CD4-positive, alpha-beta T cell (primary cell): Measurements from ENCODE around the gene FXR2. TPM values are rescaled to one million over a fixed set of nuclear protein-coding genes. Genes with fewer than 3 reads are reported as not detected.

Experiments
- ATAC-seq: fragments of 200-7000 bp; cut with Tn5 transposase; one replicate; pipeline ENCODE4 v1.10.0; 2022; ENCODE audit warnings: mild to moderate bottlenecking; ENCODE audit not compliant: poor library complexity
- CTCF ChIA-PET: fragments of 350-600 bp; sonication (Branson Sonifier 250); formaldehyde crosslinking; loops from one replicate; lab custom pipeline; 2021; ENCODE audit warnings: antibody characterized with exemption, inconsistent platforms; lab: Charles Lee
- POLR2A ChIA-PET: fragments of 350-600 bp; sonication (Branson Sonifier 250); formaldehyde crosslinking; loops from one replicate; lab custom pipeline; 2021; ENCODE audit warnings: antibody characterized with exemption, inconsistent platforms; lab: Charles Lee
- DNase-seq, 14 experiments: peaks; one replicate each; pipeline ENCODE4 v3.0.0-alpha.2; 2013 to 2020; ENCODE audit warnings: mixed read lengths in 2 of 14
- H3K27ac ChIP-seq, 2 donors: one replicate each; pipeline versions ENCODE4 v1.5.1 to v1.7.0; 2013; ENCODE audit warnings: low read length in 2 of 2, low read depth in 1 of 2, mild to moderate bottlenecking in 1 of 2
- H3K27me3 ChIP-seq, 2 experiments: 1 replicate in 1 of 2; 2 replicates in 1 of 2; pipeline versions ENCODE4 v1.6.1 to v1.7.0; 2013; ENCODE audit warnings: low read length in 2 of 2, control low read depth in 1 of 2, mild to moderate bottlenecking in 1 of 2, moderate library complexity in 1 of 2; ENCODE audit not compliant: insufficient read depth in 2 of 2, control insufficient read depth in 1 of 2
- H3K36me3 ChIP-seq: one replicate; pipeline ENCODE4 v1.6.1; 2013; ENCODE audit warnings: low read length, control low read depth; ENCODE audit not compliant: insufficient read depth
- H3K4me1 ChIP-seq: one replicate; pipeline ENCODE4 v1.6.1; 2013; ENCODE audit warnings: low read length, control low read depth; ENCODE audit not compliant: insufficient read depth
- H3K4me3 ChIP-seq: one replicate; pipeline ENCODE4 v1.5.1; 2013; ENCODE audit warnings: mild to moderate bottlenecking, low read length, moderate library complexity
- H3K9me3 ChIP-seq, 2 experiments: 1 replicate in 1 of 2; 2 replicates in 1 of 2; pipeline versions ENCODE4 v1.6.1 to v1.7.0; 2013; ENCODE audit warnings: low read length in 2 of 2, mild to moderate bottlenecking in 2 of 2, control low read depth in 1 of 2, moderate library complexity in 1 of 2; ENCODE audit not compliant: control insufficient read depth in 1 of 2, insufficient read depth in 1 of 2
- H3K27ac Mint-ChIP-seq: one replicate; pipeline ENCODE4 v1.8.0; 2020; ENCODE audit warnings: mixed read lengths
- H3K27me3 Mint-ChIP-seq: one replicate; pipeline ENCODE4 v1.8.0; 2021; ENCODE audit warnings: mixed read lengths
- H3K36me3 Mint-ChIP-seq: one replicate; pipeline ENCODE4 v1.8.0; 2021; ENCODE audit warnings: low read depth, mixed read lengths
- H3K4me1 Mint-ChIP-seq: one replicate; pipeline ENCODE4 v1.8.0; 2021; ENCODE audit warnings: low read depth, mixed read lengths
- H3K4me3 Mint-ChIP-seq: one replicate; pipeline ENCODE4 v1.8.0; 2020; ENCODE audit warnings: mild to moderate bottlenecking, mixed read lengths
- H3K9me3 Mint-ChIP-seq: one replicate; pipeline ENCODE4 v1.8.0; 2020; ENCODE audit warnings: mixed read lengths
- CTCF ChIP-seq: fragments of 200-600 bp; IDR thresholded peaks from one replicate; pipeline ENCODE4 v1.8.0; 2022; ENCODE audit warnings: antibody characterized with exemption, mild to moderate bottlenecking
- intact Hi-C, 2 experiments: fragments of 100-400 bp; cut with DNase I in 1 of 2; cut with micrococcal nuclease in 1 of 2; formaldehyde crosslinking; loops; one replicate each; pipeline versions ENCODE4 v1.15.1 to v1.9.0; 2023 to 2025; cut with DNase I, micrococcal nuclease
- total RNA-seq, 174 experiments: library from RNA in 2 of 174; stranded (reverse) in 2 of 174; gene quantifications; one replicate each; pipeline ENCODE4 v1.2.3 and lab custom pipeline; 2021 to 2026

The FXR2 gene
- total RNA-seq, 2 experiments from 2014 or later = 20.6 to 22.5 TPM

DNA sequence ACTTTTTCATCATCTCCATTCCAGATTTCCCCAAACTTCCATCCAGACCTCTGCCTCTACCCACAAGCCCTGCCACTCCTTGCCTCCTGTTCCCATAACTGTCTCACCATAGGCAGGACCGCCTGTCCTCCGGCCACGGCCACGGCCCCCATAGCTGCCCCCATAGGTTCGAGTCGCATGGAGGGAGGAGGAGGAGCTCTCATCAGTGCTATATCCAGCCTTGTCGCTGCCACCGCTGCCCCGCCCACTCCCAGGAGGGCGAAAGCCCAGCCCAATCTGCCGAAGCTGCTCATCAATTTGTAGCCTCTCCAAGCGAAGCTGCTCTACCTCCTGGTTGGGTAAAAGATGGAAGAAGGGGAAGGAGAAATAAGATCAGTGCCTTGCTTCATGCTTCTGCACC lies 21.4 kb downstream of the FXR2 start:
- peaks cover 68% of the 10 kb centered on the region for H3K36me3 Mint-ChIP-seq
- no peak for TF ChIP-seq CTCF
- Histone ChIP-seq H3K27me3 (no peaks in the 10 kb centered on the region), H3K9me3 (no peaks in the 10 kb centered on the region), H3K4me3 (no peak overlapping the region), H3K4me1 (peaks cover 14% of the 10 kb centered on the region), H3K27ac (no peak overlapping the region), H3K36me3 (peaks cover 71% of the 10 kb centered on the region)
- ChIA-PET POLR2A (interaction anchor here (1.4 kb wide), 1 partner anchor 9 kb away, joined by 4 read pairs; the partner anchor contains the start of gene MPDU1), CTCF (no interaction called here)
- DNase-seq (no peak), ATAC-seq (no peak)
- H3K4me1 Mint-ChIP-seq = no peaks in the 10 kb centered on the region
- no peak overlapping the region for H3K27ac Mint-ChIP-seq
- H3K27me3 Mint-ChIP-seq = no peaks in the 10 kb centered on the region
- no peak overlapping the region for H3K4me3 Mint-ChIP-seq
- no peaks in the 10 kb centered on the region for H3K9me3 Mint-ChIP-seq
- intact Hi-C loops = loop anchor here (5.0 kb wide), 2 partner anchors 156 to 316 kb away; partner anchors contain the start of genes FGF11 (in 1 of the 2) and TMEM102 (in 1 of the 2)

GRCh38 chr17:7592422-7593021 lies 22.2 kb downstream of the FXR2 start:
- Histone ChIP-seq H3K27ac (no peak overlapping the region), H3K4me3 (no peak overlapping the region), H3K36me3 (peaks cover 78% of the 10 kb centered on the region), H3K27me3 (no peaks in the 10 kb centered on the region), H3K9me3 (no peaks in the 10 kb centered on the region), H3K4me1 (peaks cover 14% of the 10 kb centered on the region)
- intact Hi-C loops = loop anchor here (5.0 kb wide), 2 partner anchors 155 to 315 kb away; partner anchors contain the start of genes FGF11 (in 1 of the 2) and TMEM102 (in 1 of the 2)
- no peak for TF ChIP-seq CTCF
- no peaks in the 10 kb centered on the region for H3K4me1 Mint-ChIP-seq
- H3K27me3 Mint-ChIP-seq = no peaks in the 10 kb centered on the region
- no peak for DNase-seq
- no peak overlapping the region for H3K4me3 Mint-ChIP-seq
- no peak for ATAC-seq
- H3K9me3 Mint-ChIP-seq = no peaks in the 10 kb centered on the region
- ChIA-PET POLR2A (interaction anchor here (1.4 kb wide), 1 partner anchor 9 kb away, joined by 4 read pairs; the partner anchor contains the start of gene MPDU1), CTCF (interaction anchor here (1.3 kb wide), 1 partner anchor 22 kb away, joined by 4 read pairs; the partner anchor contains the start of gene FXR2)
- peaks cover 71% of the 10 kb centered on the region for H3K36me3 Mint-ChIP-seq
- no peak overlapping the region for H3K27ac Mint-ChIP-seq

DNA sequence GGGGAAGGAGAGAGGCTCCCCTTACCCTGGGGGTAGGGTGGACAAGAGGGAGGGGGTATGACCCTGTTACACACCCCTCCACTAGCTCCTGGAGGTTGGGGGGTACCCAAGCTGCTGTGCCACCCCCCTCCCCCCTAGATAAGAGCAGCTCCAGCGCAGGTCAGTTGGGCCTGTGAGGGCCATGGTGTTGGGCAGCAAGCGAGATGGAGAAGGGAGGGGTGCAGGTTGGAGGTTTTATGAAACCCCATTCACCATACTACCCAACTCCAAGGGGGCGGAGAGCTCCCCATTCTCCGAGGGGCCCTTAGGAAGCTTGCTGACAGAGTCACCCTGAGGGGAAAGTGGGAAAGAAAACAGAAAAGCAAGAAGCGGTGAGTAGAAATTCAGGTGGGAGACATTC lies 23.1 kb downstream of the FXR2 start:
- Mint-ChIP-seq H3K27me3 (no peaks in the 10 kb centered on the region), H3K4me3 (no peak overlapping the region), H3K27ac (no peak overlapping the region), H3K36me3 (peaks cover 68% of the 10 kb centered on the region), H3K4me1 (no peaks in the 10 kb centered on the region), H3K9me3 (no peaks in the 10 kb centered on the region)
- Histone ChIP-seq H3K9me3 (no peaks in the 10 kb centered on the region), H3K4me1 (peaks cover 14% of the 10 kb centered on the region), H3K36me3 (peaks cover 78% of the 10 kb centered on the region), H3K4me3 (no peak overlapping the region), H3K27me3 (no peaks in the 10 kb centered on the region), H3K27ac (no peak overlapping the region)
- intact Hi-C loops = loop anchor here (2.0 to 5.0 kb wide), 4 partner anchors 19 to 547 kb away; partner anchors contain the start of genes FGF11 (in 1 of the 2), SLC16A11 (in 1 of the 2) and TMEM102 (in 1 of the 2)
- POLR2A ChIA-PET = no interaction called here
- no peak for TF ChIP-seq CTCF
- CTCF ChIA-PET = interaction anchor here (1.3 kb wide), 1 partner anchor 23 kb away, joined by 4 read pairs; the partner anchor contains the start of gene FXR2
- ATAC-seq = no peak
- no peak for DNase-seq
